ENCODE measurements around the gene PHF2.

DNA sequence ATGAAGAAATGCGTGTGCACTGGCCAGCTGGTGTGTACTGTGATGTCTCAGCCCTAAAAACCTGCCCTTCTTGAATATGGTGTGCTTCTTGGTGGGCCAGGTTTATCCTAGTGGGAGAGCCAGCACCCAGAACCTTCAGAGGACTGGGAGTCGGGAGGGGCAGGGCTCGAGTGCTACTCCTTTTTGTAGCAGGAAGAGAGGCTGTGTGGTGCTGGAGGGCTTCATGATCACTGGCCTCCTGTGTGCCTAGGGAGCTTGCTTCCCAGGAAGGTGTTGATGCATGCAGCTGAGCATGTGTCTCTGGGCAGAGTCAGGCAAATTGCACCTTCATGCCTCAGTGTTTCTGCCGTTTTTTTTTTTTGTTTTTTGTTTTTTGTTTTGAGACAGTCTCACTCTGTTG lies 20.0 kb downstream of the PHF2 start:
- TF ChIP-seq RFX5 (IDR thresholded peaks at IDR 0.05; ENCODE audit: borderline replicate concordance, low read depth, low read length) (no peak), NRF1 (IDR thresholded peaks at IDR 0.05; ENCODE audit: low read depth, low read length) (no peak), TAF1 (IDR thresholded peaks at IDR 0.05; ENCODE audit: low read depth, low read length) (no peak), MAFK (IDR thresholded peaks at IDR 0.05; ENCODE audit: low read depth, low read length) (no peak), CBX8 (IDR thresholded peaks at IDR 0.05; ENCODE audit: borderline replicate concordance, low read depth, low read length) (no peak), POLR2A (IDR thresholded peaks at IDR 0.05; ENCODE audit: control extremely low read depth in 1 of 2, low read depth in 2 of 2, low read length in 2 of 2) (no peak), EZH2 (IDR thresholded peaks at IDR 0.05; ENCODE audit: low read depth, low read length, severe bottlenecking) (no peak), RXRA (IDR thresholded peaks at IDR 0.05; ENCODE audit: insufficient read depth, low read depth, low read length) (no peak), KDM5A (IDR thresholded peaks at IDR 0.05; ENCODE audit: low read length) (no peak), SUZ12 (IDR thresholded peaks at IDR 0.05; ENCODE audit: low read length) (no peak)
- TF ChIP-seq, protein P1, sequence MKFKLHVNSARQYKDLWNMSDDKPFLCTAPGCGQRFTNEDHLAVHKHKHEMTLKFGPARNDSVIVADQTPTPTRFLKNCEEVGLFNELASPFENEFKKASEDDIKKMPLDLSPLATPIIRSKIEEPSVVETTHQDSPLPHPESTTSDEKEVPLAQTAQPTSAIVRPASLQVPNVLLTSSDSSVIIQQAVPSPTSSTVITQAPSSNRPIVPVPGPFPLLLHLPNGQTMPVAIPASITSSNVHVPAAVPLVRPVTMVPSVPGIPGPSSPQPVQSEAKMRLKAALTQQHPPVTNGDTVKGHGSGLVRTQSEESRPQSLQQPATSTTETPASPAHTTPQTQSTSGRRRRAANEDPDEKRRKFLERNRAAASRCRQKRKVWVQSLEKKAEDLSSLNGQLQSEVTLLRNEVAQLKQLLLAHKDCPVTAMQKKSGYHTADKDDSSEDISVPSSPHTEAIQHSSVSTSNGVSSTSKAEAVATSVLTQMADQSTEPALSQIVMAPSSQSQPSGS (IDR thresholded peaks at IDR 0.05; ENCODE audit: low read length), result no peak
- TF ChIP-seq, protein P2, sequence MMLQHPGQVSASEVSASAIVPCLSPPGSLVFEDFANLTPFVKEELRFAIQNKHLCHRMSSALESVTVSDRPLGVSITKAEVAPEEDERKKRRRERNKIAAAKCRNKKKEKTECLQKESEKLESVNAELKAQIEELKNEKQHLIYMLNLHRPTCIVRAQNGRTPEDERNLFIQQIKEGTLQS (IDR thresholded peaks at IDR 0.05; ENCODE audit: insufficient read depth, low read depth, low read length), result no peak
- TF ChIP-seq, protein P3, sequence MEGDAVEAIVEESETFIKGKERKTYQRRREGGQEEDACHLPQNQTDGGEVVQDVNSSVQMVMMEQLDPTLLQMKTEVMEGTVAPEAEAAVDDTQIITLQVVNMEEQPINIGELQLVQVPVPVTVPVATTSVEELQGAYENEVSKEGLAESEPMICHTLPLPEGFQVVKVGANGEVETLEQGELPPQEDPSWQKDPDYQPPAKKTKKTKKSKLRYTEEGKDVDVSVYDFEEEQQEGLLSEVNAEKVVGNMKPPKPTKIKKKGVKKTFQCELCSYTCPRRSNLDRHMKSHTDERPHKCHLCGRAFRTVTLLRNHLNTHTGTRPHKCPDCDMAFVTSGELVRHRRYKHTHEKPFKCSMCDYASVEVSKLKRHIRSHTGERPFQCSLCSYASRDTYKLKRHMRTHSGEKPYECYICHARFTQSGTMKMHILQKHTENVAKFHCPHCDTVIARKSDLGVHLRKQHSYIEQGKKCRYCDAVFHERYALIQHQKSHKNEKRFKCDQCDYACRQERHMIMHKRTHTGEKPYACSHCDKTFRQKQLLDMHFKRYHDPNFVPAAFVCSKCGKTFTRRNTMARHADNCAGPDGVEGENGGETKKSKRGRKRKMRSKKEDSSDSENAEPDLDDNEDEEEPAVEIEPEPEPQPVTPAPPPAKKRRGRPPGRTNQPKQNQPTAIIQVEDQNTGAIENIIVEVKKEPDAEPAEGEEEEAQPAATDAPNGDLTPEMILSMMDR (IDR thresholded peaks at IDR 0.05; ENCODE audit: control extremely low read depth in 1 of 3, insufficient read depth in 1 of 3, low read depth in 1 of 3, low read length in 3 of 3), result no peak
- TF ChIP-seq, protein P4, sequence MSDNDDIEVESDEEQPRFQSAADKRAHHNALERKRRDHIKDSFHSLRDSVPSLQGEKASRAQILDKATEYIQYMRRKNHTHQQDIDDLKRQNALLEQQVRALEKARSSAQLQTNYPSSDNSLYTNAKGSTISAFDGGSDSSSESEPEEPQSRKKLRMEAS (IDR thresholded peaks at IDR 0.05), result no peak

Measured in H1 (cell line).